ENCODE data around the gene TSPAN32. TPM values are rescaled to one million over a fixed set of nuclear protein-coding genes. Genes with fewer than 3 reads are reported as not detected.
"Not testable (repeated sequence)": the region's sequence is repeated elsewhere in the genome, so short reads cannot be mapped to it uniquely, and the experiment has no call there.

Gene TSPAN32
- total RNA-seq, 1 donor = 1.4 TPM

- Histone ChIP-seq H3K27ac (ENCODE audit: low read depth, low read length) (no peak overlapping the region), H3K4me1 (ENCODE audit: insufficient read depth, low read length) (no peaks in the 10 kb centered on the region), H3K9me3 (ENCODE audit: low read depth, low read length) (peaks cover 2% of the 10 kb centered on the region), H3K4me2 (ENCODE audit: insufficient read depth, low read length) (no peak overlapping the region), H3K4me3 (ENCODE audit: insufficient read depth, low read length) (no peak overlapping the region), H3K36me3 (ENCODE audit: insufficient read depth, low read length) (no peaks in the 10 kb centered on the region), H4K20me1 (ENCODE audit: insufficient read depth, low read length) (no peaks in the 10 kb centered on the region), H3K27me3 (ENCODE audit: insufficient read depth, low read length) (no peaks in the 10 kb centered on the region), H3K79me2 (ENCODE audit: insufficient read depth, low read length) (no peaks in the 10 kb centered on the region), H2AFZ (ENCODE audit: low read length) (no peak overlapping the region)
- TF ChIP-seq CTCF (IDR thresholded peaks at IDR 0.05; ENCODE audit: extremely low read depth, low read depth, low read length) = no peak
- DNase-seq (ENCODE audit: insufficient read length, low spot score, missing footprints) = no peak
Measured at GRCh38 chr11:2329551-2329950, 27.7 kb downstream of the TSPAN32 start.

- no peak overlapping the region for H3K27ac ChIP-seq (ENCODE audit: low read depth, low read length)
- no peaks in the 10 kb centered on the region for H3K79me2 ChIP-seq (ENCODE audit: insufficient read depth, low read length)
- no peak for DNase-seq (ENCODE audit: insufficient read length, low spot score, missing footprints)
- H2AFZ ChIP-seq (ENCODE audit: low read length) = no peak overlapping the region
- H3K4me3 ChIP-seq (ENCODE audit: insufficient read depth, low read length) = no peak overlapping the region
- no peaks in the 10 kb centered on the region for H3K36me3 ChIP-seq (ENCODE audit: insufficient read depth, low read length)
- H3K4me2 ChIP-seq (ENCODE audit: insufficient read depth, low read length) = no peak overlapping the region
- no peaks in the 10 kb centered on the region for H3K27me3 ChIP-seq (ENCODE audit: insufficient read depth, low read length)
- peaks cover 2% of the 10 kb centered on the region for H3K9me3 ChIP-seq (ENCODE audit: low read depth, low read length)
- TF ChIP-seq CTCF (IDR thresholded peaks at IDR 0.05; ENCODE audit: extremely low read depth, low read depth, low read length) = no peak
- no peaks in the 10 kb centered on the region for H3K4me1 ChIP-seq (ENCODE audit: insufficient read depth, low read length)
- H4K20me1 ChIP-seq (ENCODE audit: insufficient read depth, low read length) = no peaks in the 10 kb centered on the region
Measured at GRCh38 chr11:2330696-2331095, 28.9 kb downstream of the TSPAN32 start.

- DNase-seq (ENCODE audit: insufficient read length, low spot score, missing footprints) = no peak
- Histone ChIP-seq H3K27me3 (ENCODE audit: insufficient read depth, low read length) (peaks cover under 1% of the 10 kb centered on the region), H3K4me1 (ENCODE audit: insufficient read depth, low read length) (no peaks in the 10 kb centered on the region), H3K79me2 (ENCODE audit: insufficient read depth, low read length) (no peaks in the 10 kb centered on the region), H3K36me3 (ENCODE audit: insufficient read depth, low read length) (no peaks in the 10 kb centered on the region), H3K9me3 (ENCODE audit: low read depth, low read length) (peaks cover 2% of the 10 kb centered on the region), H2AFZ (ENCODE audit: low read length) (no peak overlapping the region), H4K20me1 (ENCODE audit: insufficient read depth, low read length) (no peaks in the 10 kb centered on the region), H3K27ac (ENCODE audit: low read depth, low read length) (no peak overlapping the region), H3K4me3 (ENCODE audit: insufficient read depth, low read length) (no peak overlapping the region), H3K4me2 (ENCODE audit: insufficient read depth, low read length) (no peak overlapping the region)
- TF ChIP-seq CTCF (IDR thresholded peaks at IDR 0.05; ENCODE audit: extremely low read depth, low read depth, low read length) = no peak
Measured at GRCh38 chr11:2331404-2331803, 29.6 kb downstream of the TSPAN32 start.

- not testable (repeated sequence) for H3K27ac ChIP-seq (ENCODE audit: low read depth, low read length); H3K79me2 ChIP-seq (ENCODE audit: insufficient read depth, low read length); H3K36me3 ChIP-seq (ENCODE audit: insufficient read depth, low read length); H3K27me3 ChIP-seq (ENCODE audit: insufficient read depth, low read length); H4K20me1 ChIP-seq (ENCODE audit: insufficient read depth, low read length); H2AFZ ChIP-seq (ENCODE audit: low read length); H3K4me1 ChIP-seq (ENCODE audit: insufficient read depth, low read length); DNase-seq (ENCODE audit: insufficient read length, low spot score, missing footprints); H3K9me3 ChIP-seq (ENCODE audit: low read depth, low read length); H3K4me3 ChIP-seq (ENCODE audit: insufficient read depth, low read length); H3K4me2 ChIP-seq (ENCODE audit: insufficient read depth, low read length)
Measured at GRCh38 chr11:2332569-2332968, 30.8 kb downstream of the TSPAN32 start.

- not testable (repeated sequence) for H3K4me3 ChIP-seq (ENCODE audit: insufficient read depth, low read length); H3K4me1 ChIP-seq (ENCODE audit: insufficient read depth, low read length); H2AFZ ChIP-seq (ENCODE audit: low read length); H3K79me2 ChIP-seq (ENCODE audit: insufficient read depth, low read length); DNase-seq (ENCODE audit: insufficient read length, low spot score, missing footprints); H3K36me3 ChIP-seq (ENCODE audit: insufficient read depth, low read length); H3K4me2 ChIP-seq (ENCODE audit: insufficient read depth, low read length); H4K20me1 ChIP-seq (ENCODE audit: insufficient read depth, low read length); H3K27ac ChIP-seq (ENCODE audit: low read depth, low read length); H3K9me3 ChIP-seq (ENCODE audit: low read depth, low read length)
- peaks cover 17% of the 10 kb centered on the region for H3K27me3 ChIP-seq (ENCODE audit: insufficient read depth, low read length)
Measured at GRCh38 chr11:2333486-2334205, 31.8 kb downstream of the TSPAN32 start.

GRCh38 chr11:2335286-2335685 is 33.5 kb downstream of the TSPAN32 start:
- H3K4me3 ChIP-seq (ENCODE audit: insufficient read depth, low read length); H3K4me1 ChIP-seq (ENCODE audit: insufficient read depth, low read length); H3K36me3 ChIP-seq (ENCODE audit: insufficient read depth, low read length); H3K27ac ChIP-seq (ENCODE audit: low read depth, low read length); H4K20me1 ChIP-seq (ENCODE audit: insufficient read depth, low read length); H2AFZ ChIP-seq (ENCODE audit: low read length); H3K4me2 ChIP-seq (ENCODE audit: insufficient read depth, low read length); H3K79me2 ChIP-seq (ENCODE audit: insufficient read depth, low read length); DNase-seq (ENCODE audit: insufficient read length, low spot score, missing footprints); H3K9me3 ChIP-seq (ENCODE audit: low read depth, low read length): not testable (repeated sequence)
- H3K27me3 ChIP-seq (ENCODE audit: insufficient read depth, low read length) = peaks cover 17% of the 10 kb centered on the region

- not testable (repeated sequence) for H2AFZ ChIP-seq (ENCODE audit: low read length); H3K9me3 ChIP-seq (ENCODE audit: low read depth, low read length); H3K27ac ChIP-seq (ENCODE audit: low read depth, low read length); H3K4me3 ChIP-seq (ENCODE audit: insufficient read depth, low read length); DNase-seq (ENCODE audit: insufficient read length, low spot score, missing footprints); H3K4me1 ChIP-seq (ENCODE audit: insufficient read depth, low read length); H4K20me1 ChIP-seq (ENCODE audit: insufficient read depth, low read length); H3K36me3 ChIP-seq (ENCODE audit: insufficient read depth, low read length); H3K4me2 ChIP-seq (ENCODE audit: insufficient read depth, low read length); H3K79me2 ChIP-seq (ENCODE audit: insufficient read depth, low read length)
- peaks cover 17% of the 10 kb centered on the region for H3K27me3 ChIP-seq (ENCODE audit: insufficient read depth, low read length)
Measured at GRCh38 chr11:2338760-2339159, 36.9 kb downstream of the TSPAN32 start.
